Liver (tissue), 3 donors: ENCODE measurements around the gene ATP13A2.

Experiments
- RXRA ChIP-seq, 2 donors: IDR thresholded peaks; 2 replicates each; pipeline ENCODE4 v1.6.1; 2017 to 2018; ENCODE audit warnings: antibody characterized with exemption in 2 of 2, mild to moderate bottlenecking in 1 of 2
- TF ChIP-seq, protein P1 (sequence below): IDR thresholded peaks from 2 replicates; pipeline ENCODE4 v1.6.1; 2016; ENCODE audit warnings: antibody characterized with exemption
- TF ChIP-seq, protein P2 (sequence below): fragments of 150-350 bp; IDR thresholded peaks from 2 replicates; pipeline ENCODE4 v1.5.1; 2017; ENCODE audit warnings: improper control_type of control experiment, low read depth, low read length; ENCODE audit not compliant: missing input control
- donor health status: healthy.
- donor health status: healthy.

- TF ChIP-seq, protein P1, sequence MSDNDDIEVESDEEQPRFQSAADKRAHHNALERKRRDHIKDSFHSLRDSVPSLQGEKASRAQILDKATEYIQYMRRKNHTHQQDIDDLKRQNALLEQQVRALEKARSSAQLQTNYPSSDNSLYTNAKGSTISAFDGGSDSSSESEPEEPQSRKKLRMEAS: no peak
- no peak for TF ChIP-seq RXRA (IDR thresholded peaks at IDR 0.05)
- TF ChIP-seq, protein P2, sequence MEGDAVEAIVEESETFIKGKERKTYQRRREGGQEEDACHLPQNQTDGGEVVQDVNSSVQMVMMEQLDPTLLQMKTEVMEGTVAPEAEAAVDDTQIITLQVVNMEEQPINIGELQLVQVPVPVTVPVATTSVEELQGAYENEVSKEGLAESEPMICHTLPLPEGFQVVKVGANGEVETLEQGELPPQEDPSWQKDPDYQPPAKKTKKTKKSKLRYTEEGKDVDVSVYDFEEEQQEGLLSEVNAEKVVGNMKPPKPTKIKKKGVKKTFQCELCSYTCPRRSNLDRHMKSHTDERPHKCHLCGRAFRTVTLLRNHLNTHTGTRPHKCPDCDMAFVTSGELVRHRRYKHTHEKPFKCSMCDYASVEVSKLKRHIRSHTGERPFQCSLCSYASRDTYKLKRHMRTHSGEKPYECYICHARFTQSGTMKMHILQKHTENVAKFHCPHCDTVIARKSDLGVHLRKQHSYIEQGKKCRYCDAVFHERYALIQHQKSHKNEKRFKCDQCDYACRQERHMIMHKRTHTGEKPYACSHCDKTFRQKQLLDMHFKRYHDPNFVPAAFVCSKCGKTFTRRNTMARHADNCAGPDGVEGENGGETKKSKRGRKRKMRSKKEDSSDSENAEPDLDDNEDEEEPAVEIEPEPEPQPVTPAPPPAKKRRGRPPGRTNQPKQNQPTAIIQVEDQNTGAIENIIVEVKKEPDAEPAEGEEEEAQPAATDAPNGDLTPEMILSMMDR: no peak
Observed at GRCh38 chr1:17011439-17012307, at the start of gene ATP13A2.
